CD4-positive, alpha-beta T cell treated with Interleukin-6 for 4 hours (primary cell): ENCODE measurements around the gene SKP2.

ENCODE experiments used
- DNase-seq: peaks from one replicate; pipeline ENCODE4 v3.0.0-alpha.2; 2020; ENCODE audit warnings: mixed read lengths

The SKP2 gene

GRCh38 chr5:36205329-36205728 lies 53.4 kb downstream of the SKP2 start:
- DNase-seq, result no peak

- no peak for DNase-seq
Observed at GRCh38 chr5:36206913-36207312, 55.0 kb downstream of the SKP2 start.

DNA sequence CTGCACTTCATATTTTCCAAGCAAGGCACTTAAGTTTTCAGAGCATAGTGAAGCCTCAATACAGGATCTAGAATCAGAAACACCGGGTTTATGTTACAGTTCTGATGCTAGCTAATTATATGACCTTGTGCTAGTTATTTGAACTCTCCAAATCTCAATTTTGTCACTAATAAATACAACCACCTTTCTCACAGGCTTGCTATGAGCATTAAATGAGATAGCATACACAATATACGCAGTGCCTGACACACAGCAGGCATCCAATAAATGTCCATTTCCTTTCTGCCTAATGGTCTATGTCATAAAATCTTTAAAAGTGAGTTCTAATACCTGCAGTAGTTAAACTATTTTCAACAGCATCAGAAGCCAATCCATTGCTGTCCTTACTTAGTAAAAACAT lies 56.9 kb downstream of the SKP2 start:
- no peak for DNase-seq

DNA sequence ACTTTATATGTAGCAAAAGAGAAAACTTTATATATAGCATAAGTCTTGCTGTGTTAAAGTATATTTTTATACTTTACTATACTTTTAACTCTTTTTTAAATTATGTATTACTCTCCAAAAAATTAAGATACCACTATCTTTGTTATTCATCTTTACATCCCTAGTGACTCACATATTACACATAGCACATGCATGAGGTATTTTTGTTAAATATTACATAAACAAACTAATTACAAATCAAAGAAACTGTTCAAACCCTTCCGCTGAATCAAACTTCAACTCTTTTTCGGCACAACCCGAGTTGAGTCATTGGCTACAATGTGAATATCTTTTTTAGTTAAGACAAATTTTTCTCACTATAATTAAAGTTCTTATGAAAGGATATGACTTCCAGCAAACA lies 57.8 kb downstream of the SKP2 start:
- no peak for DNase-seq

GRCh38 chr5:36214436-36214835 lies 62.5 kb downstream of the SKP2 start:
- DNase-seq, result no peak

DNA sequence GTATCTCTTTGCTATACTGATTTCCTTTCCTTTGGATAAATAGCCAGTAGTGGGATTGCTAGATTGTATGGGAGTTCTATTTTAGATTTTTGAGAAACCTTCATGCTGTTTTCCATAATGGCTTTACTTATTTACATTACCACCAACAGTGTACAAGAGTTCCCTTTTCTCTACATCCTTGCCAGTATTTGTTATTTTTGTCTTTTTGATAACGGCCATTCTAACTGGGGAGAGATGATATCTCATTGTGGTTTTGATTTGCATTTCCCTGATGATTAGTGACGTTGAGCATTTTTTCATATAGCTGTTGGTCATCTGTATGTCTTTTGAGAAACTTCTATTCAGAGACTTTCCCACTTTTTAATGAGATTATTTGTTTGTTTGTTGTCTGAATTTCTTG lies 64.0 kb downstream of the SKP2 start:
- DNase-seq, result no peak

DNA sequence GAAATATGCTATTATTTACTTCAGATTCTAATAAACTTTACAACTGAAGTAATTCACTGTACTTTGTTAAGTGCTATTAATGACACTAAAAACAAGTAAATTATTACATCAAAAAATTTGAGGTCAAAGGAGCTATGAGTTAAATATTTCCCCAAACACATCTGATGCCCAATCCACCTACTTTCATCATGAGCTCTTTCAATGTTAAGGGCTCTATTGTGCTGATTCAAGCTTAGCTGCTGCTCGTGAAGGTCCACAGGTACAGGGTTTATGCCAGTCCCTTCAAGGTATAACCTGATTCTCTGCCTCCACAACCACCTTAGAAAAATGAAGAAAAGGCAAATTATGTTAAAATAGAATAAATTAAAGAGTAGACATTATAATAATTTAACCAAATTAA lies 65.7 kb downstream of the SKP2 start:
- DNase-seq, result no peak

- no peak for DNase-seq
Observed at GRCh38 chr5:36217988-36218387, 66.1 kb downstream of the SKP2 start.

- no peak for DNase-seq
Observed at GRCh38 chr5:36222620-36223019, 70.7 kb downstream of the SKP2 start.

DNA sequence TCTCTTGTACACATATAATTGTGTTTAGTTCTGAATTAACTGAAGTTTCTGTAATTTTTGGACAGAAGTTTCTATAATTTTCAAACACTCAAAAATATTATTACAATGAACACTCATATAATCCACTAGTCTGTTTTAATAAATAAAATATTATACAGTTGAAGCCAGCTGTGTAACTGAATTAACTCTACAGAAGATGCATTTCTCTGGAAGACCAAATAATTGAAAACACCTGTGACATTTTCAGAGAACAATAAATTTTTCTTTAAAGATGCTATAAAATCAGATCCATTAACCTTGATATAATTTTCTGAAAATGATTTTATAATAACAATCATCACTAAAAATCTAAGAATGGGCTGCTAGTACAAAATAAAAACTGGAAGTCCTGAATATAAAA lies 75.1 kb downstream of the SKP2 start:
- no peak for DNase-seq

DNA sequence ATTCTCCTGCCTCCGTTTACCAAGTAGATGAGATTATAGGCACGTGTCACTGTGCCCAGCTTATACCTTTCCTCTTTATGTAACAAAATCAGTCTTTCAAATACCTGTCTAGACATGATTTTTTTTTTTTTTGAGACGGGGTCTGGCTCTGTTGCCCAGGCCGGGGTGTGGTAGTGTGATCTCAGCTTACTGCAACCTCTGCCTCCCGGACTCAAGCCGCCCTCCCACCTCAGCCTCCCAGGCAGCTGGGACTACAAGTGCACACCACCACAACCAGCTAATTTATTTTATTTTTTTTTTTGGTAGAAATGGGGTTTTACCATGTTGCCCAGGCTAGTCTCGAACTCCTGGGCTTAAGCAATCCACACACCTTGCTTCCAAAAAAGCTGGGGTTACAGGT lies 76.6 kb downstream of the SKP2 start:
- DNase-seq, result no peak

DNA sequence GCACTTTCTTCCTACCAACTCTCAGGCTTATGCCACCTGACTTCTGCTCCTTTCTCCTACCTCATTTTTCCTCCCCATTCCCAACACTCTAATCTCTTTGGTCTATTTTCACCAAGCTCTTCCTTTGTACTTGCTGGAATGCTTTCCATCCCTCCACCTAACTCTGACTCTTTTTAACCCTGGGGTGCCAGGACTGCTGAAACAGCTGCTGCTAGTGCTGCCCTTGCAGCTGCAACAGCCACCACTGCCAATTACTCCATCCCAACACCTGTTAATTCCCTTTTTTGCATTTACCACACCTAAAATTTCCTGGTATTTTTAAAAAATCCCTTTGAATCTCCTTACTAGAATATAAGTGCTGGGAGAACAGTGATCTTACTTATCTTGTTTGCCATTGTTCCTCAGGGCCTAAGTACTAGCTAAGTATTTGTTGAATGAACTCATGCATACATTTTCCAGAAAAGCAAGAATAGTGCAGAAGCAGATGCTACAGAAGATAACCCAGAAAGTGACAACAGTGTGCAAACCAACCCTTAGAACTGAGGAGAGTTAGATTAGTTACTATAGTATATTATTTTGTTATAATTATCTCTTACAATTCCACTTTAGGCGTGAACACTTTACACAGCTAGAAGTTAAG lies 78.4 kb downstream of the SKP2 start:
- no peak for DNase-seq

- no peak for DNase-seq
Observed at GRCh38 chr5:36232533-36232932, 80.6 kb downstream of the SKP2 start.
